Adipose tissue (tissue), 3 donors: ENCODE data around the gene PALMD. TPM values are rescaled to one million over a fixed set of nuclear protein-coding genes. Genes with fewer than 3 reads are reported as not detected.

Experiments
- H3K27ac ChIP-seq: one replicate; pipeline ENCODE4 v1.5.1; 2013; ENCODE audit warnings: low read depth, low read length
- WGBS, 3 donors: extraction: QIAGEN DNeasy Blood & Tissue Kit; methylation state at CpG; one replicate each; pipeline ENCODE4 v1.1.7; 2013; 5-methylcytosine and 5-hydroxymethylcytosine counted together
- polyA plus RNA-seq, 3 donors: library from polyadenylated mRNA; stranded (reverse); fragments of 200-250 nt; gene quantifications; one replicate each; pipeline ENCODE4 v1.2.3, GENCODE V29; 2013
- donor health status: healthy with polysubstance abuse.
- donor health status: Bipolar disorder and iron deficiency.
- donor health status: healthy.

PALMD gene
- polyA plus RNA-seq, 3 donors = 9.8 to 121 (median 59.2) TPM

GRCh38 chr1:99726407-99726806 is 80.5 kb downstream of the PALMD start:
- WGBS, 3 donors = 95 to 100% (median 96%) methylated on average over 1 of the region's 1 CpG
- H3K27ac ChIP-seq = no peak overlapping the region

DNA sequence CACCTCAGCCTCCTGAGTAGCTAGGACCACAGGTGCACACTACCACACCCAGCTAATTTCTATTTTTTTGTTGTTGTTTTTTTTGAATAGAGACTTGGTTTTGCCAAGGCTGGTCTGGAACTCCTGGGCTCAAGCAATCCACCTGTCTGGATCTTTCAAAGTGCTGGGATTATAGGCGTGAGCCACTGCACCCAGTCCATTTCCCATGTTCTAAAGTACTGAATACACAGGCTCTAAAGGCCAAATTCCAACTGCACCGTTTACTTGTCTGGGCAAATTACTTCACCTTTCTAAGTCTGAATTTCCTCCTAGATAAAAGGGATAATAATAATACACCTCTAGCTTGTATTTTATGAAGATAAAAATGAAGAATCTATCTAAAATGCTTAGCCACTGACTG is 80.9 kb downstream of the PALMD start:
- no peak overlapping the region for H3K27ac ChIP-seq
- WGBS, 3 donors = 79 to 86% (median 82%) methylated on average over 2 of the region's 2 CpGs

- WGBS, 3 donors = 69 to 82% (median 72%) methylated on average over 4 of the region's 4 CpGs
- no peak overlapping the region for H3K27ac ChIP-seq
Measured at GRCh38 chr1:99727575-99728185, 81.8 kb downstream of the PALMD start.

- no peak overlapping the region for H3K27ac ChIP-seq
- 49 to 85% (median 54%) methylated on average over 4 of the region's 4 CpGs for WGBS, 3 donors
Measured at GRCh38 chr1:99728494-99729235, 82.8 kb downstream of the PALMD start.

- WGBS, 3 donors = 88 to 97% (median 93%) methylated on average over 1 of the region's 1 CpG
- no peak overlapping the region for H3K27ac ChIP-seq
Measured at GRCh38 chr1:99731384-99731783, 85.5 kb downstream of the PALMD start.

- no peak overlapping the region for H3K27ac ChIP-seq
- WGBS, 3 donors = 63 to 91% (median 74%) methylated on average over 2 of the region's 2 CpGs
Measured at GRCh38 chr1:99735852-99736251, 89.9 kb downstream of the PALMD start.

- H3K27ac ChIP-seq = no peak overlapping the region
- WGBS, 3 donors = 43 to 50% (median 45%) methylated on average over 4 of the region's 4 CpGs
Measured at GRCh38 chr1:99737016-99737415, 91.1 kb downstream of the PALMD start.

GRCh38 chr1:99738858-99739465 is 93.0 kb downstream of the PALMD start:
- H3K27ac ChIP-seq = no peak overlapping the region
- WGBS, 3 donors = 59 to 78% (median 73%) methylated on average over 6 of the region's 6 CpGs

DNA sequence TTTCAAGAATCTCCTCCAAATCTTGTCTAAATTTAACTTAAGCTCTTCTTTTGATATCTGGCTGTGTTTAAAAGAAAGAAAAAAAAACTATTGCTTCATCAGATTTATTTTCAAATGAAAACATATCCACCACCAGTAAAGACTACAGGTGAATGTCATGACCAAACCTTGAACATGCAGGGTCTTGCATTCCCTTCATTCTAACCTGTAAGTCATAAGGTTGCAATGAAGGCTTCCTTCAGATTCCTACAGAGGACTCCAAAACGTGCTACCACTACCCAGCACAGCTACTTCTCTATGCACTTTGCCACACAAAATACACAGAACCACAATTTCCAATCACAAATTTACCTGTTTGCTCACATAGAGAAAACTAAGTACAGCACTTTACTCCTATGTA is 94.2 kb downstream of the PALMD start:
- WGBS, 3 donors = 66 to 70% (median 69%) methylated on average over 1 of the region's 1 CpG
- H3K27ac ChIP-seq = no peak overlapping the region

Other genes with a start within 250 kb of the PALMD start
- 1 to 10 TPM; 1.1 to 1.4 (median 1.3) TPM for gene FRRS1, start 120.5 kb downstream of the PALMD start, polyA plus RNA-seq
- gene AGL, start 204.2 kb downstream of the PALMD start, polyA plus RNA-seq = 1 to 10 TPM; 3.0 to 6.1 (median 5.6) TPM